ENCODE data around the gene SLC9A9. TPM values are rescaled to one million over a fixed set of nuclear protein-coding genes. Genes with fewer than 3 reads are reported as not detected.
A peak's percentile ranks its signal among the peaks of the same experiment; 100 is the strongest.

Gene SLC9A9
- total and polyA plus RNA-seq, 9 of the 15 experiments (the other 6 are each of a cell fraction or from before 2014, with no cell fraction given), result 0.03 to 0.13 TPM; not detected in 7

GRCh38 chr3:143307613-143308183 is 540.6 kb downstream of the SLC9A9 start (continued):
- TF ChIP-seq TCFL5 (CRISPR knock-in tag; conservative IDR thresholded peaks at IDR 0.05) (no peak), CEBPB (tag; IDR thresholded peaks at IDR 0.05) (no peak; the same call in 1 of the 2 replicates), ZKSCAN3 (CRISPR knock-in tag; IDR thresholded peaks at IDR 0.05) (no peak), TCF7L2 (IDR thresholded peaks at IDR 0.05; ENCODE audit: low read depth, low read length) (no peak), SP1 (CRISPR knock-in tag; IDR thresholded peaks at IDR 0.05) (no peak), ZNF76 (CRISPR knock-in tag; IDR thresholded peaks at IDR 0.05; ENCODE audit: borderline replicate concordance) (no peak), ETV6 (IDR thresholded peaks at IDR 0.05; ENCODE audit: borderline replicate concordance in 1 of 2, low read depth in 2 of 2, low read length in 1 of 2) (peak; percentile 29 to 66; a peak in 1 of 4 replicates), ETV6 (CRISPR knock-in tag; IDR thresholded peaks at IDR 0.05; ENCODE audit: borderline replicate concordance) (no peak), ZFP36 (IDR thresholded peaks at IDR 0.05; ENCODE audit: low read depth, low read length, partially characterized antibody) (no peak), EP300 (IDR thresholded peaks at IDR 0.05; ENCODE audit: low read length) (peak; percentile 90), KLF13 (tag; IDR thresholded peaks at IDR 0.05; ENCODE audit: borderline replicate concordance, low read depth) (no peak), BHLHE40 (IDR thresholded peaks at IDR 0.05; ENCODE audit: low read length) (peak; percentile 54), CREB3 (tag; conservative IDR thresholded peaks at IDR 0.05; ENCODE audit: low read depth) (peak; percentile 85), CSDE1 (IDR thresholded peaks at IDR 0.05) (no peak), JUN (IDR thresholded peaks at IDR 0.05; ENCODE audit: borderline replicate concordance, low read depth, low read length) (peak; percentile 78; the same call in 1 of the 2 replicates), JUN (CRISPR knock-in tag; IDR thresholded peaks at IDR 0.05; ENCODE audit: borderline replicate concordance) (no peak), DMBX1 (CRISPR knock-in tag; IDR thresholded peaks at IDR 0.05; ENCODE audit: borderline replicate concordance) (peak; percentile 85), ZNF583 (CRISPR knock-in tag; IDR thresholded peaks at IDR 0.05) (peak; percentile 88; the same call in 1 of the 2 replicates), SMARCE1 (IDR thresholded peaks at IDR 0.05) (peak; percentile 89), KLF6 (CRISPR knock-in tag; IDR thresholded peaks at IDR 0.05; ENCODE audit: borderline replicate concordance) (peak; percentile 80; the same call in 1 of the 2 replicates), SMARCB1 (IDR thresholded peaks at IDR 0.05; ENCODE audit: insufficient read length, low read depth) (no peak), BMI1 (IDR thresholded peaks at IDR 0.05; ENCODE audit: low read length) (no peak), FOXK1 (CRISPR knock-in tag; IDR thresholded peaks at IDR 0.05; ENCODE audit: borderline replicate concordance) (no peak), PURB (CRISPR knock-in tag; IDR thresholded peaks at IDR 0.05; ENCODE audit: low read depth) (no peak), ZNF561 (CRISPR knock-in tag; conservative IDR thresholded peaks at IDR 0.05) (no peak), ZNF121 (CRISPR knock-in tag; conservative IDR thresholded peaks at IDR 0.05) (no peak), ELF1 (tag; IDR thresholded peaks at IDR 0.05) (no peak)
- TF ChIP-seq, protein P1, sequence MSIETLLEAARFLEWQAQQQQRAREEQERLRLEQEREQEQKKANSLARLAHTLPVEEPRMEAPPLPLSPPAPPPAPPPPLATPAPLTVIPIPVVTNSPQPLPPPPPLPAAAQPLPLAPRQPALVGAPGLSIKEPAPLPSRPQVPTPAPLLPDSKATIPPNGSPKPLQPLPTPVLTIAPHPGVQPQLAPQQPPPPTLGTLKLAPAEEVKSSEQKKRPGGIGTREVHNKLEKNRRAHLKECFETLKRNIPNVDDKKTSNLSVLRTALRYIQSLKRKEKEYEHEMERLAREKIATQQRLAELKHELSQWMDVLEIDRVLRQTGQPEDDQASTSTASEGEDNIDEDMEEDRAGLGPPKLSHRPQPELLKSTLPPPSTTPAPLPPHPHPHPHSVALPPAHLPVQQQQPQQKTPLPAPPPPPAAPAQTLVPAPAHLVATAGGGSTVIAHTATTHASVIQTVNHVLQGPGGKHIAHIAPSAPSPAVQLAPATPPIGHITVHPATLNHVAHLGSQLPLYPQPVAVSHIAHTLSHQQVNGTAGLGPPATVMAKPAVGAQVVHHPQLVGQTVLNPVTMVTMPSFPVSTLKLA (conservative IDR thresholded peaks at IDR 0.05), result peak in 1 of 2 experiments; percentile 47; a peak in 2 of 4 replicates
